GM19372 (cell line): ENCODE data around the gene COX7A1.

ENCODE experiments used
- ATAC-seq: cut with Tn5 transposase; IDR thresholded peaks from one replicate; pipeline ENCODE4 v1.9.1; 2021; ENCODE audit warnings: mild to moderate bottlenecking, low read depth, moderate library complexity; ENCODE audit not compliant: unreplicated experiment

The COX7A1 gene

DNA sequence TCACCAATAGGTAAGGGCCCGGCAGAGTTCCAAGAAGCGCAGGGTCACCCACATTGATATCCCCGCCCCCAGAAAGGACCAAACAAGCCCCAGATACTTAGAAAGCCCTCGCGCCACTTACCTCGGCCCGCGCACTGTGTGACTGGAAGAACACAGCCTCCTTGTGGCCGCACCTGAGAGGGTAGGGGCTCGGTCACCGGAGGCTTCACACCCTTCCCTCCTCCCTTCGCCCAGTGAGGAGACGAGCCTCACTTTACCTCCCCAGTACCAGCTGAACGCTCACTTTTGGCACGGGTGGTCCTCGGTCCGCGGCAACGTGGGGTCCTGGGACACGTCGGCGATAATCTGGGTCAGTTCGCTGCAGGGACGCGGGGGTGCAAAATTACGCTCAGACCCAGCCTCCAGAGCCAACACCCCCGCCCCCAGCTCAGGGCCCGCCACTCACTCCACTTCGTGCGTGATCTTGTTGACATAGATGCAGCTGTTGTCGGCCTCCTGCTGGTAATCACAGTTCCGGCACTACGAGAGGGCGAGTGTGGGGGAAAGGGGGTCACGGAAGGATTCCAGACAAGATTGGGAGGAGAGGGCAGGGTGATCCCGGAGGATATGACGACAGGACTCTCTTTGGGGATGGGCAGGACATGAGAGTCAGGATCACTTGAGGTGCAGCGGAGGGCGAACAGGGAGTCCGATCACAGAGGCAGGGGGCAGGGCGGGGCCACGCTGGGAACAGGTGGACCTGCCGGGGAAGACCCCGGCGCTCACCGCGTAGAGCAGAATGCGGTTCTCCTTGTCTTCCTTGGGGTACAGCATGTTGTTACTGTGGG is 38.1 kb downstream of the COX7A1 start:
- ATAC-seq, result peak; percentile 2

DNA sequence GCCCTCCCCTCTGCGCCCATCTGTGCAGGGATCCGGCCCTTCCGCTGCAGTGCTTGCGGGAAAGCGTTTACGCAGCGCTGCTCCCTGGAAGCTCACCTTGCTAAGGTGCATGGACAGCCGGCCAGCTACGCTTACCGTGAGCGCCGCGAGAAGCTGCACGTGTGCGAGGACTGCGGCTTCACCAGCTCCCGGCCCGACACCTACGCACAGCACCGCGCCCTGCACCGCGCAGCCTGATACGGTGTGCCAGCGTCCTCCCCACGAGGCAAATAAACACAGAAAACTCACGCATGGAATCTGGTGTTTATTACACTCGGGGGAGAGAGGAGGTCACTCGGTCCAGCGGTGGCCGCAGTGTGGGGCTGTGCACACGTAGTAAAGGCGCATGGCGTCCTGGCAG is 38.8 kb downstream of the COX7A1 start:
- ATAC-seq, result no peak

DNA sequence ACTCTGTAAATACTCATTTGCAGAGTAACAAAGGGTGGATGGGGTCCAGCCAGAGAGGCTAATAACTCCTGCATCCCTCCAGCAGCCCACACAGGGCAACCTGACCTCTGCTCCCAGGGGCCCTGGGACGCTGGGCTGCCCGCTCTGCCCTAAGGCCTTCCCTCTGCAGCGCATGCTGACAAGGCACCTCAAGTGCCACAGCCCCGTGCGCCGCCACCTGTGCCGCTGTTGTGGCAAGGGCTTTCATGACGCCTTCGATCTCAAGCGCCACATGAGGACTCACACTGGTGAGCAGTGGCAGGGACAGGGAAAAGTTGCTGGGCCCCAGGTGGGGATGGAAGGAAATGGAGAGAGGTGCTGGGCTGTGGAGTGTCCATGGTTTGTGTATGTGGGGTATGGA is 39.6 kb downstream of the COX7A1 start:
- no peak for ATAC-seq

DNA sequence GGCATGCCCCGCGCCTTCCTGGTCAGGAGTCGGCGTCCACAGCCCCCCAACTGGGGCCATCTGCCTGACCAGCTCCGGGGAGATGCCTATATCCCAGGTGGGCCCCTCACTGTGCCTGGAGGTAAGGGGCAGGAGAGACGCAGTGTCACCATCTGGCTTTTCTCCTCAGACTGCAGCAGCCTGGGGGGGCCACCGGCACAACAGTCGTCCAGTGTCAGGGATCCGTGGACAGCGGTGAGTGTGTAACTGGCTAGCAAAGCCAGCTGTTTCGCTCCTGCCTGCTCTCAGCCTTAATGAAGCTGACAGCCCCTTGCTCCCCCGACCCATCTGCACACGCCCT is 41.1 kb downstream of the COX7A1 start:
- ATAC-seq, result no peak

GRCh38 chr19:36110487-36111199 is 41.6 kb downstream of the COX7A1 start, which contains the start of gene OVOL3:
OVOL3 (plus strand) TSS chr19:36111143; CDS start chr19:36111203, 60 bp downstream.
- no peak for ATAC-seq

DNA sequence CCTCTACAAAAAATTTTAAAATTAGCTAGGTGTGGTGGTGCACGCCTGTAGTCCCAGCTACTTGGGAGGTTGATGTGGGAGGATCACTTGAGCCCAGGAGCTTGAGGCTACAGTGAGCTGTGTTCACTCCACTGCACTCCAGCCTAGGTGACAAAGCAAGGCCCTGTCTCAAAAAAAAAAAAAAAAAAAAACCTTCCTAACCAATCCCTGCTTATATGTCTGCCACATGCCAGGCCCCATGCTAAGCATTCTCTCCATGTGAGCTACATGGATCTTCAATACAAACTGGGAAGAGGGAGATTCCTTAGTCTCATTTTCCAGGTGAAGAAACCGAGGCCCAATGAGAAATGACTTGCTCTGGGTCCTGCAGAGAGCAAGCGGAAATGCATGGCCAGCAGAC is 43.6 kb downstream of the COX7A1 start:
- ATAC-seq, result no peak

- ATAC-seq, result no peak
Measured at GRCh38 chr19:36106991-36107390, 45.3 kb downstream of the COX7A1 start.

DNA sequence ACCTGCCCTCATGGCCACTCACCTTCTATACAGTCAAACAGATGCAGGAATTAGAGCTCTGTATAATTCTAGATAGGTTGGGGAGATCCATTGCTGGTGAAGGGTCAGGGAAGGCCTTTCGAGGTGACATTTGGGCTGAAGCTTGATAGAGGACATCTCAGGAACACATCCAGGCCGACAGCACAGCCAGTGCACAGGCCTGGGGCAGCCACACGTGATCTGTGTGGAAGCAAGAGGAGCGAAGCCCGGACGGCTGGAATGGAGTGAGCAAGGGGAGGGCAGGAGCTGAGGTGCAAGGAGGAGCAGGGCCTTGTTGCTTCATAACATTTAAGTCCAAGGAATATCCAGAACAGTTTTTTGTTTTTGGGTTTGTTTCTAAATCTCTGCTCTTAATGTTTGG is 45.8 kb downstream of the COX7A1 start:
- no peak for ATAC-seq

DNA sequence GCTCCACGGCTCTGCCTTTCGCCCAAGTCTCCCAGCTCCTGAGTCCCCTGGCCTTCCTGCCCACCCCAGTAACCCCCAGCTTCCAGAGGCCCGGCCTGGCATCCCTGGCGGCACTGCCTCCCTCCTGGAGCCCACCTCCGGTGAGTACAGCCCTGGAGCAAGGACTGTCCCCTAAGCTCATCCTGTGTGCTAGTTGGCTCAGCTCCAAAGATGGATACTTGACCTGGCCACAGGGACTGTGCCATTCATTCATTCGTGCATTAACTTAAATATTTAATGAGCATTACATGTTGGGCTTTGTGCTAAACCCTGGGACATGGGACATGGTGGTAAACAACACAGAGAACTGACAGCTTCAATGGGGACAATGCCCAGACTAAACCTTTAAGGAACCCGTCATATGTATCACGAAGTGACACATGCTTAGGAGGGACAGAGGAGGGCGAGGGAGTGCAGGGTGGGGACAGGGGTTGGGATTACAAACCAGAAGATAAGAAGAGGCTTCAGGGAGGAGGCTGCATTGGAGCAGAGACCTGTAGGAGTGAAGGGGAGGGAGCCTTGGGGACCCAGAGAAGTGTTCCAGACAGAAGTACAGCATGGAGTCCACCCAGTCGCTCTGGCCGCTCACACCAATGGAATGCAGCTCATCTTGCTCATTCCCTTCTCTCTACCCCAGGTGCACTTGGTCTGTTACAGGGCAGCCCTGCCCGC is 48.2 kb downstream of the COX7A1 start:
- ATAC-seq, result no peak

DNA sequence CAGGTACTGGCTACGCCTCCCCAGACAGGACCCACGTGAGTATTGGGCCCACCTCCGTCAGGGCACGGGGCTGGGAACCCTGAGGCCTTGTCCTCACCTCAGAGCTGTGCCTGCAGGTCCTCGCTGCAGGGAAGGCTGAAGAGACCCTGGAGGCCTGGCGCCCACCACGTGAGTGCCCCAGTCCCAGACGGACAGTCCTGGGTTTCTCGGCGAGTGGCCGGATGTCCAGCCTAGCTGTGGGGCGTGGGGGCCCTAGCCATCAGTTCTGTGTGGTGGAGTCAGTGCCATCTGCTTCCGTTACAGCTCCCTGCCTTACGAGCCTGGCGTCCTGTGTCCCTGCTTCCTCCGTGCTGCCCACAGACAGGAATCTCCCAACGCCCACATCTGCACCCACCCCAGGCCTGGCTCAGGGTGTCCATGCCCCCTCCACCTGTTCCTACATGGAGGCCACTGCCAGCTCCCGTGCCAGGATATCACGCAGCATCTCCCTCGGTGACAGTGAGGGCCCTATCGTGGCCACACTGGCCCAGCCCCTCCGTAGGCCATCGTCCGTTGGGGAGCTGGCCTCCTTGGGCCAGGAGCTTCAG is 49.1 kb downstream of the COX7A1 start:
- ATAC-seq, result no peak

GRCh38 chr19:36101550-36102327 is 50.5 kb downstream of the COX7A1 start:
- no peak for ATAC-seq
